ENCODE results near the gene FAM47E.

FAM47E gene

GRCh38 chr4:76246852-76247251 is 4.7 kb upstream of the FAM47E start:
- Histone ChIP-seq H2BK120ac (ENCODE audit: low read depth, low read length) (no peak overlapping the region), H3K14ac (ENCODE audit: low read length in 2 of 2) (no peak overlapping the region), H3K27me3 (ENCODE audit: control insufficient read depth in 1 of 2, insufficient read depth in 1 of 2, low read length in 2 of 2) (peaks cover 29 to 43% of the 10 kb centered on the region in 2 experiments), H2BK12ac (ENCODE audit: low read length in 2 of 2) (no peak overlapping the region), H2BK15ac (ENCODE audit: low read depth, poor library complexity, severe bottlenecking) (no peak overlapping the region), H4K91ac (ENCODE audit: low read length) (no peak overlapping the region), H3K79me1 (replicated peaks; ENCODE audit: low read length, poor library complexity, severe bottlenecking) (no peaks in the 10 kb centered on the region), H3K4me3 (ENCODE audit: insufficient read depth in 1 of 2, low read depth in 1 of 2, low read length in 2 of 2) (no peak overlapping the region), H2BK5ac (ENCODE audit: low read depth, low read length, poor library complexity, severe bottlenecking) (no peak overlapping the region), H3K4me1 (ENCODE audit: control insufficient read depth, insufficient read depth, low read depth, low read length) (peaks cover 8% of the 10 kb centered on the region), H2AFZ (ENCODE audit: low read depth, low read length) (no peak overlapping the region), H3K18ac (ENCODE audit: low read depth in 1 of 2, low read length in 2 of 2) (no peak overlapping the region), H3K9me3 (ENCODE audit: control insufficient read depth, low read length) (peaks cover 4% of the 10 kb centered on the region), H3K9ac (ENCODE audit: low read length) (no peak overlapping the region), H2AK5ac (ENCODE audit: low read length, severe bottlenecking) (no peak overlapping the region), H3K27ac (ENCODE audit: low read length, poor library complexity, severe bottlenecking) (no peak overlapping the region), H4K8ac (ENCODE audit: low read length) (no peak overlapping the region), H3K4me2 (ENCODE audit: low read length, poor library complexity, severe bottlenecking) (no peak overlapping the region), H3K36me3 (ENCODE audit: control insufficient read depth in 1 of 2, insufficient read depth in 2 of 2, low read depth in 1 of 2, low read length in 2 of 2) (no peaks in the 10 kb centered on the region), H3K23ac (ENCODE audit: low read length in 2 of 2) (no peak overlapping the region), H3K4ac (ENCODE audit: low read depth in 1 of 2, low read length in 2 of 2) (no peak overlapping the region)
- no peak for DNase-seq

DNA sequence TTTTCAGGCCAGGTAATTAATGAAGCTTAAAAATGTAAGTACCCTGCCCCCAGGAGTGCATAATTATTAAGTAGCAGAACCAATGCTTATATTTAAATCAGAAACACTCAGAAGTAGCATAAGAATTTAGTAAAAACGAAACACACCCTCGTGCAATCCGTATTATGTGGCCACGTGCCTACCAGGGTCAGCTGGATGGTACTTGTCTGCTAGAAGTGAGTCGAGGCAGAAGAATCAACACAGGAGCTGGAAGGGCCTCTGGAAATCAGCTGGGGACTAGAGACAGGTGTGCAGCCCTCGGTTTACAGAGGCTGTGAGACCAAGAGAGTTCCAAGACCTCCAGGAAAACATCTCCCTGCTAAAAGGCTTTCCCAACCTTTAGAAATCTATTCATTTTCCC is 559 bp upstream of the FAM47E start:
- Histone ChIP-seq H3K4me3 (ENCODE audit: insufficient read depth in 1 of 2, low read depth in 1 of 2, low read length in 2 of 2) (peak overlapping the region in 1 of 2 experiments; percentile 79), H2AK5ac (ENCODE audit: low read length, severe bottlenecking) (no peak overlapping the region), H3K36me3 (ENCODE audit: control insufficient read depth in 1 of 2, insufficient read depth in 2 of 2, low read depth in 1 of 2, low read length in 2 of 2) (no peaks in the 10 kb centered on the region), H3K23ac (ENCODE audit: low read length in 2 of 2) (no peak overlapping the region), H3K18ac (ENCODE audit: low read depth in 1 of 2, low read length in 2 of 2) (no peak overlapping the region), H2BK15ac (ENCODE audit: low read depth, poor library complexity, severe bottlenecking) (no peak overlapping the region), H3K4ac (ENCODE audit: low read depth in 1 of 2, low read length in 2 of 2) (no peak overlapping the region), H4K91ac (ENCODE audit: low read length) (no peak overlapping the region), H3K27ac (ENCODE audit: low read length, poor library complexity, severe bottlenecking) (no peak overlapping the region), H4K8ac (ENCODE audit: low read length) (no peak overlapping the region), H3K9me3 (ENCODE audit: control insufficient read depth, low read length) (no peaks in the 10 kb centered on the region), H2BK120ac (ENCODE audit: low read depth, low read length) (no peak overlapping the region), H3K14ac (ENCODE audit: low read length in 2 of 2) (no peak overlapping the region), H3K79me1 (replicated peaks; ENCODE audit: low read length, poor library complexity, severe bottlenecking) (no peaks in the 10 kb centered on the region), H3K27me3 (ENCODE audit: control insufficient read depth in 1 of 2, insufficient read depth in 1 of 2, low read length in 2 of 2) (peaks cover 47 to 73% of the 10 kb centered on the region in 2 experiments), H3K9ac (ENCODE audit: low read length) (peak overlapping the region; percentile 78), H2BK5ac (ENCODE audit: low read depth, low read length, poor library complexity, severe bottlenecking) (no peak overlapping the region), H3K4me2 (ENCODE audit: low read length, poor library complexity, severe bottlenecking) (peak overlapping the region; percentile 98), H3K4me1 (ENCODE audit: control insufficient read depth, insufficient read depth, low read depth, low read length) (peaks cover 11% of the 10 kb centered on the region), H2BK12ac (ENCODE audit: low read length in 2 of 2) (no peak overlapping the region), H2AFZ (ENCODE audit: low read depth, low read length) (no peak overlapping the region)
- DNase-seq, result no peak
- 23% methylated on average over 6 of the region's 6 CpGs for WGBS

GRCh38 chr4:76252271-76252653 is 741 bp downstream of the FAM47E start:
- H3K9me3 ChIP-seq (ENCODE audit: control insufficient read depth, low read length), result no peaks in the 10 kb centered on the region
- peak overlapping the region; percentile 98 for H3K4me2 ChIP-seq (ENCODE audit: low read length, poor library complexity, severe bottlenecking)
- no peak overlapping the region for H4K8ac ChIP-seq (ENCODE audit: low read length)
- H2BK120ac ChIP-seq (ENCODE audit: low read depth, low read length), result no peak overlapping the region
- 93% methylated on average over 6 of the region's 8 CpGs for WGBS
- H3K18ac ChIP-seq (ENCODE audit: low read depth in 1 of 2, low read length in 2 of 2), result no peak overlapping the region
- no peak overlapping the region for H3K14ac ChIP-seq (ENCODE audit: low read length in 2 of 2)
- H3K23ac ChIP-seq (ENCODE audit: low read length in 2 of 2), result peak overlapping the region in 1 of 2 experiments; percentile 23
- H3K4ac ChIP-seq (ENCODE audit: low read depth in 1 of 2, low read length in 2 of 2), result no peak overlapping the region
- H3K27ac ChIP-seq (ENCODE audit: low read length, poor library complexity, severe bottlenecking), result no peak overlapping the region
- peak overlapping the region in 1 of 2 experiments; percentile 79 for H3K4me3 ChIP-seq (ENCODE audit: insufficient read depth in 1 of 2, low read depth in 1 of 2, low read length in 2 of 2)
- no peaks in the 10 kb centered on the region for H3K79me1 ChIP-seq (replicated peaks; ENCODE audit: low read length, poor library complexity, severe bottlenecking)
- H2BK15ac ChIP-seq (ENCODE audit: low read depth, poor library complexity, severe bottlenecking), result no peak overlapping the region
- peaks cover 50 to 66% of the 10 kb centered on the region in 2 experiments for H3K27me3 ChIP-seq (ENCODE audit: control insufficient read depth in 1 of 2, insufficient read depth in 1 of 2, low read length in 2 of 2)
- no peak overlapping the region for H4K91ac ChIP-seq (ENCODE audit: low read length)
- H2BK5ac ChIP-seq (ENCODE audit: low read depth, low read length, poor library complexity, severe bottlenecking), result no peak overlapping the region
- H2AFZ ChIP-seq (ENCODE audit: low read depth, low read length), result no peak overlapping the region
- H2BK12ac ChIP-seq (ENCODE audit: low read length in 2 of 2), result no peak overlapping the region
- H3K36me3 ChIP-seq (ENCODE audit: control insufficient read depth in 1 of 2, insufficient read depth in 2 of 2, low read depth in 1 of 2, low read length in 2 of 2), result no peaks in the 10 kb centered on the region
- H3K4me1 ChIP-seq (ENCODE audit: control insufficient read depth, insufficient read depth, low read depth, low read length), result peaks cover 11% of the 10 kb centered on the region
- DNase-seq, result no peak
- H3K9ac ChIP-seq (ENCODE audit: low read length), result peak overlapping the region; percentile 78
- H2AK5ac ChIP-seq (ENCODE audit: low read length, severe bottlenecking), result no peak overlapping the region

GRCh38 chr4:76253511-76253910 is 2.0 kb downstream of the FAM47E start:
- H2BK12ac ChIP-seq (ENCODE audit: low read length in 2 of 2), result no peak overlapping the region
- H3K4me2 ChIP-seq (ENCODE audit: low read length, poor library complexity, severe bottlenecking), result no peak overlapping the region
- no peak overlapping the region for H3K9ac ChIP-seq (ENCODE audit: low read length)
- H3K9me3 ChIP-seq (ENCODE audit: control insufficient read depth, low read length), result no peaks in the 10 kb centered on the region
- no peak overlapping the region for H2AK5ac ChIP-seq (ENCODE audit: low read length, severe bottlenecking)
- no peak overlapping the region for H2BK15ac ChIP-seq (ENCODE audit: low read depth, poor library complexity, severe bottlenecking)
- H2BK5ac ChIP-seq (ENCODE audit: low read depth, low read length, poor library complexity, severe bottlenecking), result no peak overlapping the region
- H4K91ac ChIP-seq (ENCODE audit: low read length), result no peak overlapping the region
- H3K23ac ChIP-seq (ENCODE audit: low read length in 2 of 2), result no peak overlapping the region
- no peaks in the 10 kb centered on the region for H3K36me3 ChIP-seq (ENCODE audit: control insufficient read depth in 1 of 2, insufficient read depth in 2 of 2, low read depth in 1 of 2, low read length in 2 of 2)
- no peak overlapping the region for H3K27ac ChIP-seq (ENCODE audit: low read length, poor library complexity, severe bottlenecking)
- no peak overlapping the region for H3K18ac ChIP-seq (ENCODE audit: low read depth in 1 of 2, low read length in 2 of 2)
- H3K79me1 ChIP-seq (replicated peaks; ENCODE audit: low read length, poor library complexity, severe bottlenecking), result no peaks in the 10 kb centered on the region
- no peak overlapping the region for H2BK120ac ChIP-seq (ENCODE audit: low read depth, low read length)
- H3K4me1 ChIP-seq (ENCODE audit: control insufficient read depth, insufficient read depth, low read depth, low read length), result peaks cover 11% of the 10 kb centered on the region
- 54% methylated on average over 6 of the region's 6 CpGs for WGBS
- H3K4me3 ChIP-seq (ENCODE audit: insufficient read depth in 1 of 2, low read depth in 1 of 2, low read length in 2 of 2), result no peak overlapping the region
- no peak for DNase-seq
- peaks cover 50 to 66% of the 10 kb centered on the region in 2 experiments for H3K27me3 ChIP-seq (ENCODE audit: control insufficient read depth in 1 of 2, insufficient read depth in 1 of 2, low read length in 2 of 2)
- no peak overlapping the region for H4K8ac ChIP-seq (ENCODE audit: low read length)
- no peak overlapping the region for H3K4ac ChIP-seq (ENCODE audit: low read depth in 1 of 2, low read length in 2 of 2)
- H2AFZ ChIP-seq (ENCODE audit: low read depth, low read length), result no peak overlapping the region
- H3K14ac ChIP-seq (ENCODE audit: low read length in 2 of 2), result no peak overlapping the region
